ENCODE results near the gene APOBEC3B. TPM values are rescaled to one million over a fixed set of nuclear protein-coding genes. Genes with fewer than 3 reads are reported as not detected.

Gene APOBEC3B
- total and polyA plus RNA-seq, 2 of the 8 experiments (the other 6 are each of a cell fraction or from before 2014, with no cell fraction given), result 14.2 to 74.9 TPM

DNA sequence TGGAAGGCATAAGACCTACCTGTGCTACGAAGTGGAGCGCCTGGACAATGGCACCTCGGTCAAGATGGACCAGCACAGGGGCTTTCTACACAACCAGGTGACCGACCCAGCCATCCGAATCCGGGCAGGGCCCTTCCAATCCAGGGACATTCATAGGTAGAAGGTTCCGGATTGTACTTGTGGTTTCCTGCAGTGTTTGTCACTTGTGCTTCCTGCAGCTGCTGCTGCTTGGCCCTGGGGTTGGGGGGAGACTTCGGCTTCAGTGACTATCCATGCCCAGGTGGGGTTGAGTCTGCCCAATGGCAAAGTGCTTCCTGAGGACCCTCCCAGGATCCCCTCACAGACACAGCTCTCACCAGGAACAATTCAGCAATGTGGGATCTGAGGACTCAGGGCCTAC lies 22.6 kb upstream of the APOBEC3B start:
- no peaks in the 10 kb centered on the region for H3K27me3 ChIP-seq (replicated peaks in 1 of 4; ENCODE audit: control insufficient read depth in 3 of 4, extremely low read depth in 1 of 4, insufficient read depth in 3 of 4, low read length in 3 of 4)
- no peaks in the 10 kb centered on the region; a peak in 1 of 7 replicates for H3K4me1 ChIP-seq (replicated peaks in 1 of 4; ENCODE audit: control insufficient read depth in 3 of 4, insufficient read depth in 4 of 4, low read length in 3 of 4)
- H3K4me3 ChIP-seq (ENCODE audit: extremely low read depth in 1 of 4, insufficient read depth in 2 of 4, low read depth in 3 of 4, low read length in 4 of 4), result no peak overlapping the region
- no peak overlapping the region for H3K14ac ChIP-seq (ENCODE audit: insufficient read length)
- no peak overlapping the region for H3K27ac ChIP-seq (ENCODE audit: low read depth, low read length)
- no peak overlapping the region for H2BK20ac ChIP-seq (ENCODE audit: low read length)
- no peak overlapping the region for H2BK120ac ChIP-seq (replicated peaks; ENCODE audit: low read depth, low read length)
- 95% methylated on average over 8 of the region's 8 CpGs; no CpG with 5 or more reads in 1 of the 2 experiments for WGBS, 2 experiments (ENCODE audit: extremely low coverage in 1 of 2, insufficient coverage in 1 of 2, insufficient read length in 1 of 2, insufficient replicate concordance in 2 of 2, low coverage in 1 of 2, low lambda C conversion rate in 2 of 2, missing lambda C conversion rate in 1 of 2)
- no peak for DNase-seq (ENCODE audit: low read depth in 1 of 2, low spot score in 2 of 2)
- no peaks in the 10 kb centered on the region for H4K20me1 ChIP-seq (replicated peaks in 1 of 2; ENCODE audit: control insufficient read depth in 1 of 2, insufficient read depth in 2 of 2, low read length in 2 of 2)
- H3K4me2 ChIP-seq (ENCODE audit: insufficient read depth in 1 of 2, low read depth in 2 of 2, low read length in 2 of 2), result no peak overlapping the region
- no peak overlapping the region for H2BK5ac ChIP-seq (ENCODE audit: low read depth, low read length)
- no peak overlapping the region for H4K8ac ChIP-seq (ENCODE audit: extremely low read depth, insufficient read depth, low read length)
- H3K79me1 ChIP-seq (ENCODE audit: low read depth, low read length), result no peaks in the 10 kb centered on the region
- no peaks in the 10 kb centered on the region for H3K79me2 ChIP-seq (ENCODE audit: control insufficient read depth in 1 of 2, insufficient read depth in 2 of 2, low read length in 2 of 2)
- H3K18ac ChIP-seq (ENCODE audit: extremely low read depth, low read length), result no peak overlapping the region
- no peak overlapping the region for H2BK12ac ChIP-seq (ENCODE audit: low read depth, low read length)
- H3K9ac ChIP-seq (replicated peaks in 1 of 4; ENCODE audit: extremely low read depth in 1 of 4, low read depth in 3 of 4, low read length in 3 of 4), result no peak overlapping the region
- no peaks in the 10 kb centered on the region for H3K9me3 ChIP-seq (ENCODE audit: insufficient read depth in 2 of 2, low read depth in 1 of 2, low read length in 1 of 2)
- H2AFZ ChIP-seq (ENCODE audit: low read length), result no peak overlapping the region
- no peak overlapping the region for H2AK5ac ChIP-seq (ENCODE audit: low read depth, low read length)
- no peak overlapping the region for H3K23ac ChIP-seq (ENCODE audit: insufficient read length)
- H3K56ac ChIP-seq (replicated peaks; ENCODE audit: insufficient read length, low read depth, low read length), result no peak overlapping the region
- no peak overlapping the region for H4K91ac ChIP-seq (replicated peaks; ENCODE audit: insufficient read length, low read length)
- H2BK15ac ChIP-seq (ENCODE audit: low read length), result no peak overlapping the region
- no peak overlapping the region for H3K4ac ChIP-seq (replicated peaks; ENCODE audit: insufficient read length, low read depth, low read length)
- FAIRE-seq, result no peak
- POLR2A ChIA-PET (ENCODE audit: partially characterized antibody), result interaction anchor here (0.6 kb wide), 1 partner anchor 69 kb away, joined by 3 read pairs; no protein-coding TSS in a partner anchor
- H3K23me2 ChIP-seq (ENCODE audit: low read depth, low read length), result no peaks in the 10 kb centered on the region
- H3K36me3 ChIP-seq (ENCODE audit: control insufficient read depth in 2 of 4, insufficient read depth in 4 of 4, low read length in 3 of 4), result no peaks in the 10 kb centered on the region
- H4K5ac ChIP-seq (ENCODE audit: insufficient read length, low read depth, low read length), result no peak overlapping the region
- CTCF ChIA-PET (ENCODE audit: partially characterized antibody), result interaction anchor here (1.1 to 1.5 kb wide), 2 partner anchors 14 to 241 kb away, joined by 3 to 5 read pairs; no protein-coding TSS in a partner anchor
- TF ChIP-seq ASH2L (IDR thresholded peaks at IDR 0.05; ENCODE audit: low read length) (no peak), CBX8 (IDR thresholded peaks at IDR 0.05; ENCODE audit: borderline replicate concordance, low read depth, low read length) (no peak), RXRA (IDR thresholded peaks at IDR 0.05; ENCODE audit: insufficient read depth, low read depth, low read length) (no peak), FOSL1 (IDR thresholded peaks at IDR 0.05; ENCODE audit: insufficient read depth, low read depth, low read length) (no peak), CHD1 (IDR thresholded peaks at IDR 0.05; ENCODE audit: low read depth, low read length) (no peak), CHD2 (IDR thresholded peaks at IDR 0.05; ENCODE audit: low read length) (no peak), ATF2 (IDR thresholded peaks at IDR 0.05; ENCODE audit: low read length) (no peak), TEAD4 (IDR thresholded peaks at IDR 0.05; ENCODE audit: low read depth, low read length) (no peak), HDAC6 (IDR thresholded peaks at IDR 0.05; ENCODE audit: low read depth, low read length) (no peak), SAP30 (IDR thresholded peaks at IDR 0.05; ENCODE audit: insufficient read depth, insufficient replicate concordance, low read length) (no peak), ATF3 (IDR thresholded peaks at IDR 0.05; ENCODE audit: insufficient read depth, low read depth, low read length) (no peak), SIRT6 (IDR thresholded peaks at IDR 0.05; ENCODE audit: low read length) (no peak), POLR2A (IDR thresholded peaks at IDR 0.05; ENCODE audit: control extremely low read depth in 1 of 2, low read depth in 2 of 2, low read length in 2 of 2) (no peak)
